Naive thymus-derived CD8-positive, alpha-beta T cell (primary cell): Measurements from ENCODE around the gene RLF. TPM values are rescaled to one million over a fixed set of nuclear protein-coding genes. Genes with fewer than 3 reads are reported as not detected.
"Not testable (repeated sequence)": the region's sequence is repeated elsewhere in the genome, so short reads cannot be mapped to it uniquely, and the experiment has no call there.

ENCODE experiments used
- ATAC-seq, 2 donors: fragments of 150-1000 bp; cut with Tn5 transposase in 1 of 2; sonication (Bioruptor Pico), chemical (Tn5 transposase) in 1 of 2; 1 replicate in 1 of 2; 2 replicates in 1 of 2; pipeline ENCODE4 v1.10.0; 2021; ENCODE audit warnings: mild to moderate bottlenecking in 2 of 2, moderate library complexity in 2 of 2
- POLR2A ChIA-PET: fragments of 350-600 bp; sonication (Branson Sonifier 250); formaldehyde crosslinking; loops from one replicate; lab custom pipeline; 2021; ENCODE audit warnings: antibody characterized with exemption; lab: Charles Lee
- DNase-seq, 10 donors: peaks; one replicate each; pipeline versions ENCODE4 v3.0.0 to v3.0.0-alpha.2; 2020 to 2022
- H3K27ac Mint-ChIP-seq, 10 donors: one replicate each; pipeline ENCODE4 v1.8.0; 2020 to 2022; ENCODE audit warnings: mild to moderate bottlenecking in 10 of 10, mixed read lengths in 10 of 10, moderate library complexity in 4 of 10, inconsistent platforms in 1 of 10
- H3K27me3 Mint-ChIP-seq, 5 donors: one replicate each; pipeline ENCODE4 v1.8.0; 2021 to 2022; ENCODE audit warnings: mixed read lengths in 5 of 5
- H3K36me3 Mint-ChIP-seq, 3 donors: one replicate each; pipeline ENCODE4 v1.8.0; 2020 to 2022; ENCODE audit warnings: mixed read lengths in 3 of 3, mild to moderate bottlenecking in 2 of 3, inconsistent platforms in 1 of 3
- H3K4me1 Mint-ChIP-seq, 4 donors: one replicate each; pipeline ENCODE4 v1.8.0; 2021 to 2022; ENCODE audit warnings: mixed read lengths in 4 of 4
- H3K4me3 Mint-ChIP-seq, 10 donors: one replicate each; pipeline ENCODE4 v1.8.0; 2020 to 2022; ENCODE audit warnings: mild to moderate bottlenecking in 10 of 10, mixed read lengths in 10 of 10, moderate library complexity in 6 of 10, inconsistent platforms in 1 of 10
- H3K9me3 Mint-ChIP-seq, 9 donors: one replicate each; pipeline ENCODE4 v1.8.0; 2020 to 2022; ENCODE audit warnings: mixed read lengths in 9 of 9, mild to moderate bottlenecking in 3 of 9, inconsistent platforms in 1 of 9, moderate library complexity in 1 of 9
- polyA plus RNA-seq, 3 donors: library from polyadenylated mRNA; unstranded; fragments of 300-500 nt; fragmentation: Illumina TruSeq; gene quantifications; one replicate each; pipeline ENCODE4 v1.2.3, GENCODE V29; 2021
- total RNA-seq, 8 experiments: library from RNA in 2 of 8; stranded (reverse) in 2 of 8; gene quantifications; one replicate each; pipeline ENCODE4 v1.2.3 and lab custom pipeline; 2021 to 2026

The RLF gene
- total and polyA plus RNA-seq, 5 experiments from 2014 or later = 6.8 to 25.9 (median 9.5) TPM

- ATAC-seq, H3K4me3 Mint-ChIP-seq, H3K9me3 Mint-ChIP-seq, POLR2A ChIA-PET, H3K27me3 Mint-ChIP-seq, H3K36me3 Mint-ChIP-seq, H3K27ac Mint-ChIP-seq, DNase-seq: not testable (repeated sequence)
- H3K4me1 Mint-ChIP-seq = peaks cover 26 to 76% (median 63%) of the 10 kb centered on the region in 4 donors
Measured at GRCh38 chr1:40176989-40177388, 15.8 kb downstream of the RLF start.

GRCh38 chr1:40178200-40178599, 17.0 kb downstream of the RLF start:
- no peaks in the 10 kb centered on the region for H3K27me3 Mint-ChIP-seq
- POLR2A ChIA-PET = interaction anchor here (0.8 kb wide), 1 partner anchor 16 kb away, joined by 3 read pairs; no protein-coding TSS in a partner anchor
- H3K27ac Mint-ChIP-seq = peak overlapping the region in 5 of 10 donors; percentile 7 to 57 (median 30)
- no peaks in the 10 kb centered on the region for H3K9me3 Mint-ChIP-seq
- peaks cover 33 to 80% (median 70%) of the 10 kb centered on the region in 4 donors for H3K4me1 Mint-ChIP-seq
- peak; percentile 61 to 67 for ATAC-seq
- DNase-seq = peak in 1 of 10 donors; percentile 19
- peaks cover 0 to 3% (median 2%) of the 10 kb centered on the region in 3 donors for H3K36me3 Mint-ChIP-seq
- H3K4me3 Mint-ChIP-seq = peak overlapping the region in 8 of 10 donors; percentile 5 to 73 (median 23)

- POLR2A ChIA-PET = no interaction called here
- peaks cover 0 to 3% (median 2%) of the 10 kb centered on the region in 3 donors for H3K36me3 Mint-ChIP-seq
- ATAC-seq = no peak
- no peaks in the 10 kb centered on the region for H3K27me3 Mint-ChIP-seq
- DNase-seq = no peak
- H3K4me1 Mint-ChIP-seq = peaks cover 39 to 79% (median 75%) of the 10 kb centered on the region in 4 donors
- peak overlapping the region in 6 of 10 donors; percentile 4 to 47 (median 20) for H3K4me3 Mint-ChIP-seq
- H3K9me3 Mint-ChIP-seq = no peaks in the 10 kb centered on the region
- H3K27ac Mint-ChIP-seq = peak overlapping the region in 2 of 10 donors; percentile 24 to 88
Measured at GRCh38 chr1:40179496-40180089, 18.4 kb downstream of the RLF start.

GRCh38 chr1:40183055-40183710, 22.0 kb downstream of the RLF start:
- POLR2A ChIA-PET = interaction anchor here (1.0 kb wide), 1 partner anchor 22 kb away, joined by 3 read pairs; the partner anchor contains the start of gene RLF
- Mint-ChIP-seq H3K27ac (peak overlapping the region in 6 of 10 donors; percentile 1 to 51 (median 28)), H3K36me3 (peaks cover 0 to 3% (median 0%) of the 10 kb centered on the region in 3 donors), H3K4me1 (peaks cover 39 to 75% (median 71%) of the 10 kb centered on the region in 4 donors), H3K27me3 (no peaks in the 10 kb centered on the region), H3K9me3 (no peaks in the 10 kb centered on the region), H3K4me3 (peak overlapping the region in 2 of 10 donors; percentile 11 to 45)
- DNase-seq (peak in 4 of 10 donors; percentile 18 to 37 (median 20)), ATAC-seq (peak; percentile 60 to 69)

- no peaks in the 10 kb centered on the region for H3K27me3 Mint-ChIP-seq
- DNase-seq (no peak), ATAC-seq (no peak)
- H3K9me3 Mint-ChIP-seq = no peaks in the 10 kb centered on the region
- H3K4me3 Mint-ChIP-seq = peak overlapping the region in 2 of 10 donors; percentile 1 to 7
- POLR2A ChIA-PET = no interaction called here
- peaks cover 3 to 9% (median 5%) of the 10 kb centered on the region in 3 donors for H3K36me3 Mint-ChIP-seq
- H3K27ac Mint-ChIP-seq = peak overlapping the region in 5 of 10 donors; percentile 1 to 32 (median 9)
- peaks cover 40 to 74% (median 64%) of the 10 kb centered on the region in 4 donors for H3K4me1 Mint-ChIP-seq
Measured at GRCh38 chr1:40184193-40184592, 23.0 kb downstream of the RLF start.

- Mint-ChIP-seq H3K27ac (peak overlapping the region in 8 of 10 donors; percentile 22 to 72 (median 63)), H3K36me3 (peaks cover 4 to 27% (median 12%) of the 10 kb centered on the region in 3 donors), H3K4me3 (no peak overlapping the region), H3K27me3 (no peaks in the 10 kb centered on the region), H3K4me1 (peaks cover 28 to 56% (median 49%) of the 10 kb centered on the region in 4 donors), H3K9me3 (no peaks in the 10 kb centered on the region)
- DNase-seq = no peak
- POLR2A ChIA-PET = interaction anchor here (0.7 kb wide), 1 partner anchor 114 kb away, joined by 3 read pairs; no protein-coding TSS in a partner anchor
- ATAC-seq = peak; percentile 46 to 47
Measured at GRCh38 chr1:40185951-40186864, 25.0 kb downstream of the RLF start.

- peak overlapping the region in 3 of 10 donors; percentile 7 to 60 (median 32) for H3K27ac Mint-ChIP-seq
- peaks cover 4 to 39% (median 15%) of the 10 kb centered on the region in 3 donors for H3K36me3 Mint-ChIP-seq
- no peak for DNase-seq
- H3K9me3 Mint-ChIP-seq = no peaks in the 10 kb centered on the region
- H3K4me3 Mint-ChIP-seq = no peak overlapping the region
- H3K4me1 Mint-ChIP-seq = peaks cover 27 to 51% (median 45%) of the 10 kb centered on the region in 4 donors
- H3K27me3 Mint-ChIP-seq = no peaks in the 10 kb centered on the region
- no peak for ATAC-seq
- POLR2A ChIA-PET = no interaction called here
Measured at GRCh38 chr1:40187399-40187798, 26.2 kb downstream of the RLF start.

- H3K27ac Mint-ChIP-seq, DNase-seq, H3K9me3 Mint-ChIP-seq, ATAC-seq, H3K27me3 Mint-ChIP-seq, H3K4me3 Mint-ChIP-seq, H3K4me1 Mint-ChIP-seq, POLR2A ChIA-PET: not testable (repeated sequence)
- peaks cover 0 to 84% (median 9%) of the 10 kb centered on the region in 3 donors for H3K36me3 Mint-ChIP-seq
Measured at GRCh38 chr1:40194639-40195038, 33.5 kb downstream of the RLF start.

- ATAC-seq (no peak), DNase-seq (no peak)
- Mint-ChIP-seq H3K36me3 (peaks cover 0 to 76% (median 5%) of the 10 kb centered on the region in 3 donors), H3K4me1 (peaks cover 0 to 8% (median 0%) of the 10 kb centered on the region in 4 donors), H3K9me3 (no peaks in the 10 kb centered on the region), H3K27ac (peak overlapping the region in 1 of 10 donors; percentile 15), H3K27me3 (no peaks in the 10 kb centered on the region), H3K4me3 (no peak overlapping the region)
- POLR2A ChIA-PET = no interaction called here
Measured at GRCh38 chr1:40197656-40198055, 36.5 kb downstream of the RLF start.

- Mint-ChIP-seq H3K27ac (peak overlapping the region in 1 of 10 donors; percentile 3), H3K4me3 (no peak overlapping the region), H3K27me3 (no peaks in the 10 kb centered on the region), H3K4me1 (peaks cover 2 to 8% (median 5%) of the 10 kb centered on the region in 4 donors), H3K36me3 (peaks cover 5 to 75% (median 10%) of the 10 kb centered on the region in 3 donors), H3K9me3 (no peaks in the 10 kb centered on the region)
- POLR2A ChIA-PET = no interaction called here
- DNase-seq (no peak), ATAC-seq (no peak)
Measured at GRCh38 chr1:40199126-40199525, 37.9 kb downstream of the RLF start.

GRCh38 chr1:40204856-40205255, 43.7 kb downstream of the RLF start:
- Mint-ChIP-seq H3K4me3 (no peak overlapping the region), H3K27ac (peak overlapping the region in 1 of 10 donors; percentile 43), H3K4me1 (peaks cover 2 to 15% (median 12%) of the 10 kb centered on the region in 4 donors), H3K27me3 (no peaks in the 10 kb centered on the region), H3K36me3 (peaks cover 5 to 81% (median 13%) of the 10 kb centered on the region in 3 donors), H3K9me3 (no peaks in the 10 kb centered on the region)
- ATAC-seq (no peak), DNase-seq (no peak)
- POLR2A ChIA-PET = no interaction called here
